Large intestine (tissue), 3 donors: Measurements from ENCODE around the gene CRACR2B. TPM values are rescaled to one million over a fixed set of nuclear protein-coding genes. Genes with fewer than 3 reads are reported as not detected.
A peak's percentile ranks its signal among the peaks of the same experiment; 100 is the strongest.

Experiments
- DNase-seq, 2 donors: peaks; one replicate each; pipeline versions ENCODE4 v3.0.0 to v3.0.0-alpha.2; 2013
- H3K27ac ChIP-seq: one replicate; pipeline ENCODE4 v1.5.1; 2013; ENCODE audit warnings: low read length
- H3K27me3 ChIP-seq: 2 replicates; pipeline ENCODE4 v1.6.1; 2013; ENCODE audit warnings: low read length; ENCODE audit not compliant: control insufficient read depth, insufficient read depth
- H3K36me3 ChIP-seq: 2 replicates; pipeline ENCODE4 v1.6.1; 2013; ENCODE audit warnings: low read length; ENCODE audit not compliant: control insufficient read depth, insufficient read depth
- H3K4me1 ChIP-seq: one replicate; pipeline ENCODE4 v1.6.1; 2013; ENCODE audit warnings: low read length; ENCODE audit not compliant: control insufficient read depth, insufficient read depth
- H3K4me3 ChIP-seq: one replicate; pipeline ENCODE4 v1.5.1; 2013; ENCODE audit warnings: low read length
- H3K9me3 ChIP-seq: one replicate; pipeline ENCODE4 v1.6.1; 2013; ENCODE audit warnings: mild to moderate bottlenecking, low read depth, low read length, moderate library complexity; ENCODE audit not compliant: control insufficient read depth
- WGBS: methylation state at CpG from one replicate; pipeline ENCODE4 v1.1.5; 2013; ENCODE audit warnings: low lambda C conversion rate; ENCODE audit not compliant: insufficient coverage; 5-methylcytosine and 5-hydroxymethylcytosine counted together
- polyA plus RNA-seq: library from polyadenylated mRNA; unstranded; fragments of 120-200 nt; gene quantifications from one replicate; pipeline ENCODE4 v1.2.1, GENCODE V29; 2013

The CRACR2B gene
- polyA plus RNA-seq, 1 donor = 34.4 TPM

DNA sequence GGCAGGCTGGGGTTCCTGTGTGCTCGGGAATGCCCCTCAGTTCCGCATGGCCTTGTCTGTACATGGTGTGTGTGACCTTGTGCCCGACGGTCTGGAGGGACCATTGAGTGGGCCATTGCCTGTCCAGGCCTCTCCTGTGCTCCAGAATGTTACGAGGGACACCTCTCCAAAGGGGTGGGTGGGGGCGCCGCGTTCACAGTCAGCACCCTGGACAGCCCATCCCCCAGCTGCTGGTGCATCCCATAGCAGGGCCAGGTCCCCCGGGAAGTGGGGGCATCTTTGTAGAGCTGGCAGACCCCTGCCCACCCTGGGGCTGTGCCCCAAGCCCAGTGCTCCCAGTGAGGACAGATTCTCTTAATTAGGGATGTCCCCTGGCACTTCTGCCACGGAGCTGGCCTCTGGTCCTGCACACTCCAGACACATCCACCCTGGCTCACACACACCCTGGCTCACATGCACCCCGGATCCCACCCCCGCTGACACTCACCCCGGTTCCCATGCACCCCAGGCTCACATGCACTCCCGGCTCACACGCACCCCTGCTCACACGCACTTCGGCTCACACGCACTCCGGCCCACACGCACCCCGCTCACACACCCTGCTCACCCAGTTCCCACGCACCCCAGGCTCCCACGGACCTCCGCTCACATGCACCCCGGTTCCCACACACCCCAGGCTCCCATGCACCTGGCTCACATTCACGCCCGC, 30.5 kb downstream of the CRACR2B start:
- Histone ChIP-seq H3K36me3 (no peaks in the 10 kb centered on the region), H3K9me3 (no peaks in the 10 kb centered on the region), H3K27ac (no peak overlapping the region), H3K4me3 (no peak overlapping the region), H3K4me1 (peaks cover 32% of the 10 kb centered on the region), H3K27me3 (no peaks in the 10 kb centered on the region)
- WGBS = 100% methylated on average over 1 of the region's 27 CpGs
- DNase-seq = no peak

DNA sequence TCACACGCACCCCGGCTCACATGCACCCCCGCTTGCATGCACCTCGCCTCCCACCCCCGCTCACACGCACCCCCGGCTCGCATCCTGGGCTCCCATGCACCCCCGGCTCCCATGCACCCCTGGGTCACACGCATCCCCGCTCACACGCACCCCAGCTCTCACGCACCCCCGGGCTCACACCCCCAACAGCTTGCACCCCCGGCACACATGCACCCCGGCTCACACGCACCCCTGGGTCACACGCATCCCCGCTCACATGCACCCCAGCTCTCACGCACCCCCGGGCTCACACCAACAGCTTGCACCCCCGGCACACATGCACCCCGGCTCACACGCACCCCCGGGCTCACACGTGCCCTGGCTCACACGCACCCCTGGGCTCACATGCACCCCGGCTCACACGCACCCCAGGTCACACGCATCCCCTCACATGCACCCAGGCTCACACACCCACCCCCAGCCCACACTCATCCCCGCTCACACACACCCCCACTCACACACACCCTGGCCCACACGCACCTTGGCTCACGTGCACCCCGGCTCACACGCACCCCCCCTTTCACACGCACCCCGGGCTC, 31.1 kb downstream of the CRACR2B start:
- H3K36me3 ChIP-seq = no peaks in the 10 kb centered on the region
- H3K27me3 ChIP-seq = no peaks in the 10 kb centered on the region
- H3K9me3 ChIP-seq = no peaks in the 10 kb centered on the region
- H3K27ac ChIP-seq = no peak overlapping the region
- DNase-seq = no peak
- H3K4me1 ChIP-seq = peaks cover 38% of the 10 kb centered on the region
- H3K4me3 ChIP-seq = no peak overlapping the region
- WGBS = no CpG with 5 or more reads among the region's 37 CpGs

DNA sequence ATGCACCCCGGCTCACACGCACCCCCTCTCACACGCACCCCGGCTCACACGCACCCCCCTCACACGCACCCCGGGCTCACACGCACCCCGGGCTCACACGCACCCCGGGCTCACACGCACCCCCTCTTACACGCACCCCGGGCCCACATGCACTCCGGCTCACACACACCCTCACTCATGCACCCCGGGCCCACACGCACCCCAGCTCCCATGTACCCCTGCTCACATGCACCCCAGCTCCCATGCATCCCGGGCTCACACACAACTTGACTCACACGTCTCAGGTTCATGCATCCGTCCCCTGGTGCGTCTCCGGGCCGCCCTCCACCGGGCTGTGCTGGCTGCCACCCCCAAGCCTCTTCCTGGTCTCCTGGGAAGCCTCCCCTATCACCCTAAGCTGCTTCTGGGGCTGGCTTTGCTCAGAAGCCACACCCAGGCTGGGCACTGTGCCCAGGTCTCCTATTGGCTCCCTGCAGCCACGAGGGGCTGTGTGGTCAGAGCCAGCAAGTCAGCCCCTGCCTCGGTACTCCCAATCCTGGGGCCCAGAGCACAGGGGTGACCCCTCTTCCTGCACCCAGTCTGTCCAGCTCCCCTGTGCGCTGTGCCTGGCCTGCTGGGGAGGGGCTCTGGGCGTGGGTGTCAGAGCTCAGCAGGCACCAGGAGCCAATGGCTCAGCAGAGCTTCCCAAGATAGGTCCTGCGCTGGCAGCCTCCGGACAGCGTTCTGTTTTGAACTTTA, 31.8 kb downstream of the CRACR2B start:
- H3K9me3 ChIP-seq = no peaks in the 10 kb centered on the region
- no CpG with 5 or more reads among the region's 31 CpGs for WGBS
- H3K27ac ChIP-seq = no peak overlapping the region
- no peaks in the 10 kb centered on the region for H3K36me3 ChIP-seq
- DNase-seq = peak; percentile 76 to 77
- H3K4me1 ChIP-seq = peaks cover 42% of the 10 kb centered on the region
- no peaks in the 10 kb centered on the region for H3K27me3 ChIP-seq
- H3K4me3 ChIP-seq = peak overlapping the region; percentile 18

DNA sequence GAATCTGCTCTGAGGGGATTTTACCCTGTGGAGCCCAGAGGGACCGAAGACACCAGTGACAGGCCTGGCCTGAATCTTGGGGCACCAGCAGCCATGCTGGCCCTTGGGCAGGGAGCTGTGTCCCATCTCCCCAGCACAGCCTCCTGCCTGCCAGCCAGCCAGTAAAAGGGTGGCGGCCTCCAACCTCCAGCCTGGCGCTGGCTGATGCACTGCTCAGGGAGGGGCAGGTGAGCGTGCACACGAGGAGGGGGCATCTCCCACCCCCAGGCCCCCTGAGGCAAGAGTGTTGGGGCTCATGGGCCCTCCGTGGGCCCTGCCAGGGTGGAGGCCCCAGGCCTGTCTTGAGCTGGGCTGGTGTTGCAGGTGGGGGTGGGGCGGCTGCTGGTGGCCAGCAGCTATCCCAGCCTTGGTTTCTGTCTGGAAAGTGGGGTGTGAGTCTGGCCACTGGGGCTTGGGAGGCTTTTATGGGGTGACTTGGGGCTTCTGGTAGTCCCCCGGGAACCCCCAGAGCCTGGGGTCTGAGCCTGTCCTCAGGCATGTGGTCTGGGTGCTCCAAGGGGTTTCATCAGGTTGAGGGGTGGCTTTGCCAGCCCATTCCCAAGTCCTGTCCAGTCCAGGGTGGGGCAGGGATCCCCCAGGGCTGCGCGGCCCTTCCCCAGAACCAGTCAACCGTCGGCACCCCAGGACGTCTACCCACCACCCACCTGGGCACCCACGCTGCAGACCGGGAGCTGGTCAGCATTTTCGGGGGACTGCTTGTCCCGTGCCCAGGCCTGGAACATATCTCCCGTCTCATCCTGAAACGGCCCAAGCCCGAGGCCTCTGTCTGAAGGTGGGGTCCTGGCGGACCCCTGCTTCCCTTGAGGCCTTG, 32.8 kb downstream of the CRACR2B start:
- H3K36me3 ChIP-seq = no peaks in the 10 kb centered on the region
- H3K4me1 ChIP-seq = peaks cover 42% of the 10 kb centered on the region
- no peak overlapping the region for H3K27ac ChIP-seq
- peaks cover 2% of the 10 kb centered on the region for H3K9me3 ChIP-seq
- no peaks in the 10 kb centered on the region for H3K27me3 ChIP-seq
- WGBS = no CpG with 5 or more reads among the region's 21 CpGs
- no peak overlapping the region for H3K4me3 ChIP-seq
- DNase-seq = no peak

DNA sequence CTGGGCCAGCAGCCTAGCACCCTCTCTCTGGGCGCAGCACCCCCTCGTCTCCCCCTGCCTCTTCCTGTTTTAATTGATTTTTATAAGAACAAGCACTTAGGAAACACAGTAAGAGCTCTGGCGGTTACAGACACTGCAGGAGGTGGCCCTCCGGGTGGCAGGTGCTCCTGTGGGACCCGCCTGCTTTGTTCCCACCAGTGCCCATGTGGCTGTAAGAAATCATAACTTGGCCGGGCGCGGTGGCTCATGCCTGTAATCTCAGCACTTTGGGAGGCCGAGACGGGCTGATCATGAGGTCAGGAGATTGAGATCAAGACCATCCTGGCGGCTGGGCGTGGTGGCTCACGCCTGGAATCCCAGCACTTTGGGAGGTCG, 33.4 kb downstream of the CRACR2B start:
- no peak overlapping the region for H3K4me3 ChIP-seq
- DNase-seq = no peak
- peaks cover 3% of the 10 kb centered on the region for H3K36me3 ChIP-seq
- no CpG with 5 or more reads among the region's 14 CpGs for WGBS
- peaks cover 4% of the 10 kb centered on the region for H3K9me3 ChIP-seq
- H3K27me3 ChIP-seq = no peaks in the 10 kb centered on the region
- H3K27ac ChIP-seq = no peak overlapping the region
- peaks cover 42% of the 10 kb centered on the region for H3K4me1 ChIP-seq

DNA sequence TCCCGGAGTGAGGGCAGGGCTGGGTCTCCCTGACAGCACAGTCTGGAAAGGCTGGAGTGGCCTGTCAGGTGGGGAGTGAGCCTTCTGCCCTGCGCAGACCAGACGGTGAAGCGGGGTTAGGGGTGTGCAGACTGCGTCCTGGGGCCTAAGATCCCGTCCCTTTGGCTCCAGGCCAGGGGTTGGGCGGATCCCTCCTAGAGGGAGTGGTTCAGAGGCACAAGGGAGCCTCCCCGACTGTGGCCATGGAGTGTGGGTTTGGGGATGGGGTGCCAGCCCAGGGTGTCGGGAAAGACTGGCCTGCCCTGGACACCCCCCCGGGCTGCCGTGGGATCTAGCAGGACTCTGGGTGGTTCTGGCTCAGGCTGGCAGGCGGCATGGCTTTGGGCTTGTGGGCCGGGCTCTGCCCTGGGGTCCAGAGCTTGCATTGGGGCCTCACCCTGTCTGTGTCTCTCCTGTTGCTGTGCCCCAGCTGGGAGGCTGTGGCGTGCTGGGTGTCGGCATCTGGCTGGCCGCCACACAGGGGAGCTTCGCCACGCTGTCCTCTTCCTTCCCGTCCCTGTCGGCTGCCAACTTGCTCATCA, 34.5 kb downstream of the CRACR2B start:
- H3K9me3 ChIP-seq = peaks cover 4% of the 10 kb centered on the region
- WGBS = no CpG with 5 or more reads among the region's 20 CpGs
- DNase-seq = peak in 1 of 2 donors; percentile 70
- H3K4me3 ChIP-seq = peak overlapping the region; percentile 36
- peak overlapping the region; percentile 63 for H3K27ac ChIP-seq
- H3K36me3 ChIP-seq = peaks cover 5% of the 10 kb centered on the region
- H3K27me3 ChIP-seq = no peaks in the 10 kb centered on the region
- H3K4me1 ChIP-seq = peaks cover 42% of the 10 kb centered on the region

DNA sequence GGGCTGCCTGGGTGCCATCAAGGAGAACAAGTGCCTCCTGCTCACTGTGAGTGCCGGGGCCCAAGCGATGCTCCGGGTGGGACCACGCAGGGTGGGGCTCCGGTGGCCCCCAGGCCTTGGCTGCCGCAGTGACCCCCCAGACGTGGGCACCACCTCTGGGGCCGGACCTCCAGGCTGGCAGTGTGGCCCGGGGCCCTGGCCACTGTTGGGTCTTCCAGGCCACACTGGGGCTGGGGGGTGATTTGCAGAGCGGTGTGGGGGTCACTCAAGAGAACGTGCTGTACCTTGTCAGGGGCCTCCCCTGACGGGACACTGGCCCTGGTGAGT, 34.9 kb downstream of the CRACR2B start:
- peaks cover 5% of the 10 kb centered on the region for H3K36me3 ChIP-seq
- H3K27me3 ChIP-seq = no peaks in the 10 kb centered on the region
- H3K27ac ChIP-seq = peak overlapping the region; percentile 63
- no peak for DNase-seq
- peaks cover 4% of the 10 kb centered on the region for H3K9me3 ChIP-seq
- peaks cover 41% of the 10 kb centered on the region for H3K4me1 ChIP-seq
- WGBS = no CpG with 5 or more reads among the region's 12 CpGs
- peak overlapping the region; percentile 36 for H3K4me3 ChIP-seq

DNA sequence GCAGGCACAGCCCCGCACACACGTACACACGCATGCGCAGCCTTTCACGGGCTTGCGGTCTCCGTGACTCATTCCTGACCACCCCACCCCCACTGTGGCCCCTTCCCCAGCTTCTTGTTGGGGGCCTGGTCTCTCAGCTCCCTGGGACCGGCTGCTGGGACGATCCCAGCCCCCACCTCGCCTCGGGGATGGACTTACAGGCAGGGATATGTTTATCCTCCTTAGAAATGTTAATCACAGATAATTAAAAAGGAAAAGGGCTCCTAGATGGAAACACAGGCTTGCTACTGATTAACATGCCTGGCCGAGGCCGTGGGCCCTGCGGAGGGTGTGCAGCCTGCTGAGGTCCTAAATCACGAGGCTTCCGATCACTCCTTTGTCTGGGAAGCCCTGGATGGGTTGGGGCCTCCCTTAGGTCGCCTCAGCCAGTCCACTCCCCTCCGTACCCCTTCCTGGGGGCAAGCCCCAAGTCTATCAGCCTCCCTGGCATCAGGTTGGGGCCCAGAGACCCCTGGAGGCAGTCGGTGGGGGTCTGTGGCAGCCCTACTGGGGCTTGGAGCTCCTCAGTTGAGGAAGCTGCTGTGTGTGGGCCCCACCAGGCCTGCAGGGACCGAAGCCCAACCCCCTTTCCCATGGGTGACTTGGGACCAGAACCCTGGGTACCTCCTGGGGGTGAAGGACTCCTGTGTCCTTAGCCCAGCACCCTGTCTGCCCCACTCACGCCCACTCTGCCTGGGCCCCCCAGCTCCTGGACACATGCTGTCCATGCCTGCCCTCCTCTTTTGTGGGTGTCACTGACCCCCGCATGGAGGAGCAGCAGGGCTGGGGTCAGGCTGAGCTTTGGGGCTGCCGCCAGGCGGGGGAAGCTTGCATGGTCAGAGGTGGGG, 35.5 kb downstream of the CRACR2B start:
- Histone ChIP-seq H3K27ac (peak overlapping the region; percentile 63), H3K4me1 (peaks cover 39% of the 10 kb centered on the region), H3K9me3 (peaks cover 4% of the 10 kb centered on the region), H3K4me3 (peak overlapping the region; percentile 36), H3K27me3 (no peaks in the 10 kb centered on the region), H3K36me3 (peaks cover 5% of the 10 kb centered on the region)
- WGBS = no CpG with 5 or more reads among the region's 24 CpGs
- peak; percentile 65 to 83 for DNase-seq

DNA sequence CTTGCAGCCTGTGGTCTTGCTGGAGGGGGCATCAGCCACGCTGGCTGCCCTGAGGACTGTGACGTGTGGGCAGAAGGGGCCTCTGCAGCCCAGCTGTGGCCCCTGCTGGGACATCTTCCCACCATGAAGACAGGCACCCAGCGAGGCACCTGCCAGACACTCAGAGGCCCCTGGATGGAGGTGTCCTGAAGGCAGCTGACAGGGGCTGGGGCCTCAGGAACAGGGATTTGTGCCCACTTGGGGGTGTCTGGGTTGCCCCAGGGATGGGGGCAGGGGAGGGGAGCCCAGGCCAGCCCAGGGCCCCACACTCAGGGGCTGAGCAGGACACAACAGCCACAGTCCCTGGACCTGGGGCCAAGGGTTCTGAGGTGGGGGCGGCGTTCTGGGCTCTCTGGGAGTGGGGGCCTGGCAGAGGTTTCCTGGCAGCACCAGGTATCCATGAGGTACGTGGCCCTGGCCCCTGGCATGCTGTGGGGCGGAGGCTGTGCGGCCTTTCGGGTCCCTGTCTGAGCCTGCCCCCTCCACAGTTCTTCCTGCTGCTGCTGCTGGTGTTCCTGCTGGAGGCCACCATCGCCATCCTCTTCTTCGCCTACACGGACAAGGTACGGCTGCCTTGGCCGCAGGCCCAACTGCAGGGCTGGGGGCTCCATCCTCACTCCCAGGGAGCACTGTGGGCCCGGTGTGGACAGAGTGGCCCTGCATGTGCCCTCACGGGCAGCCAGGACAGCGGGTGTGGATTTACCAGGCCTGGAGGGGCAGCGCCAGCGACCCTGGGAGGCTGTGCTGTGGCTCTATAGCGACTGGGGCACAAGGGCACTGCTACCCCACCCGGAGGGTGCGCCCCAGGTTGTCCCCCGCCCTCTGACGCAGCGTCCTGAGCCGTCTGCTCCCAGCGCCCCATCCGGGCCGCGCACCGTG, 36.5 kb downstream of the CRACR2B start:
- Histone ChIP-seq H3K36me3 (peaks cover 11% of the 10 kb centered on the region), H3K4me3 (no peak overlapping the region), H3K27ac (no peak overlapping the region), H3K27me3 (no peaks in the 10 kb centered on the region), H3K9me3 (peaks cover 4% of the 10 kb centered on the region), H3K4me1 (peaks cover 39% of the 10 kb centered on the region)
- no peak for DNase-seq
- no CpG with 5 or more reads among the region's 31 CpGs for WGBS
